Measurements from ENCODE around the gene PDZD2. TPM values are rescaled to one million over a fixed set of nuclear protein-coding genes. Genes with fewer than 3 reads are reported as not detected.

PDZD2 gene
- total RNA-seq, 1 experiment from 2014 or later: 0.37 TPM

- intact Hi-C loops (cut with micrococcal nuclease): no loop called here
- CTCF ChIA-PET: no interaction called here
- ATAC-seq: no peak
These were observed 6.6 kb downstream of the PDZD2 start for GRCh38 chr5:31645420-31646081.

DNA sequence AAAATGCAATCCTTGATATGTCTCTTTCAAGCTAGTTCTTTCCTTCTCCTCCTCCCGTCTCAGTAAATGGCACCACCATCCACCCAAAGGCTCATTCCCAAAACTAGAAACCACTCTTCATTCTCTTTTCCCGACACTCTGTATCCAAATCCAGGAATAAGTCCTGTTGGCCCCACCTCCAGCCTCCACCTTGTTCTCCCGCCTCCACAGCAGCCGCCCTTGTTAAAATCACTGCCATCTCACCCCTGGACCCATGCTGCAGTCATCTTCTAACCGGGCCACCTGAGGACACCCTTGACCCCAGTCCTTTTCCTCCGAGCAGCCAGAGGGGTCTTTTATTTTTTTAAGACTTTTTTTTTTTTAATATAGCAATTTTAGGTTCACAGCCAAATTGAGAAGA lies 9.4 kb downstream of the PDZD2 start:
- Histone ChIP-seq H3K4me1 (ENCODE audit: control insufficient read depth in 1 of 2, insufficient read depth in 2 of 2, low read length in 2 of 2) (no peaks in the 10 kb centered on the region), H3K27me3 (ENCODE audit: insufficient read depth, low read length) (0 out of 2 replicates have a peak, but pooled peaks cover 3% of the 10 kb centered on the region), H4K20me1 (ENCODE audit: insufficient read depth) (no peaks in the 10 kb centered on the region), H3K79me2 (ENCODE audit: insufficient read depth, low read length) (no peaks in the 10 kb centered on the region), H2AFZ (ENCODE audit: low read depth, low read length, poor library complexity, severe bottlenecking) (no peak overlapping the region), H3K9ac (ENCODE audit: low read length) (no peak overlapping the region), H3K4me3 (replicated peaks in 1 of 2; ENCODE audit: low read depth in 1 of 2, low read length in 2 of 2) (no peak overlapping the region), H3K27ac (ENCODE audit: low read depth, low read length) (no peak overlapping the region), H3K4me2 (ENCODE audit: low read length) (no peak overlapping the region), H3K9me2 (ENCODE audit: insufficient read depth) (no peaks in the 10 kb centered on the region), H3K9me3 (ENCODE audit: control insufficient read depth in 1 of 2, insufficient read depth in 1 of 2, low read depth in 1 of 2, low read length in 2 of 2) (no peaks in the 10 kb centered on the region), H3K36me3 (ENCODE audit: control insufficient read depth in 1 of 2, insufficient read depth in 2 of 2, low read length in 2 of 2) (no peaks in the 10 kb centered on the region)
- ChIA-PET POLR2A (no interaction called here), RAD21 (ENCODE audit: low non-redundant PET in 1 of 2, low total read pairs in 2 of 2, uncharacterized antibody in 2 of 2, unreplicated experiment in 2 of 2) (no interaction called here), CTCF (interaction anchor here (1.3 kb wide), 1 partner anchor 9 kb away, joined by 5 read pairs; the partner anchor contains the start of gene PDZD2)
- no TSS peak for BruUV-seq (replicated peaks)
- ATAC-seq: no peak
- intact Hi-C loops (cut with micrococcal nuclease): no loop called here
- no peak for DNase-seq (ENCODE audit: low read depth, low spot score)
- no peak for TF ChIP-seq CEBPB (IDR thresholded peaks at IDR 0.05; ENCODE audit: low read depth)
- TF ChIP-seq EGR1 (IDR thresholded peaks at IDR 0.05; ENCODE audit: low read depth): no peak
- no peak for TF ChIP-seq TCF7L2 (IDR thresholded peaks at IDR 0.05; ENCODE audit: borderline replicate concordance, extremely low read depth, insufficient read depth, insufficient read length)
- no peak for TF ChIP-seq SP1 (IDR thresholded peaks at IDR 0.05; ENCODE audit: low read depth)
- no peak for TF ChIP-seq EZH2phosphoT487 (IDR thresholded peaks at IDR 0.05; ENCODE audit: borderline replicate concordance)
- no peak for TF ChIP-seq CTCF (IDR thresholded peaks at IDR 0.05 in 2 of 3, conservative IDR thresholded peaks at IDR 0.05 in 1 of 3; ENCODE audit: borderline replicate concordance in 1 of 3, insufficient read depth in 1 of 3, low read depth in 2 of 3, low read length in 2 of 3)
- TF ChIP-seq ZNF274 (IDR thresholded peaks at IDR 0.05; ENCODE audit: low read depth, low read length): no peak
- no peak for TF ChIP-seq REST (IDR thresholded peaks at IDR 0.05; ENCODE audit: low read depth)
- TF ChIP-seq SRF (IDR thresholded peaks at IDR 0.05; ENCODE audit: low read depth): no peak
- no peak for TF ChIP-seq EZH2 (IDR thresholded peaks at IDR 0.05)
- no peak for TF ChIP-seq SIN3A (IDR thresholded peaks at IDR 0.05; ENCODE audit: low read depth)
- TF ChIP-seq, protein P1, sequence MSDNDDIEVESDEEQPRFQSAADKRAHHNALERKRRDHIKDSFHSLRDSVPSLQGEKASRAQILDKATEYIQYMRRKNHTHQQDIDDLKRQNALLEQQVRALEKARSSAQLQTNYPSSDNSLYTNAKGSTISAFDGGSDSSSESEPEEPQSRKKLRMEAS (IDR thresholded peaks at IDR 0.05): no peak

More at GRCh38 chr5:31645420-31646081, 6.6 kb downstream of the PDZD2 start:
- Histone ChIP-seq H3K27ac (ENCODE audit: low read depth, low read length) (no peak overlapping the region), H3K9me2 (ENCODE audit: insufficient read depth) (no peaks in the 10 kb centered on the region), H2AFZ (ENCODE audit: low read depth, low read length, poor library complexity, severe bottlenecking) (no peak overlapping the region), H3K9me3 (ENCODE audit: control insufficient read depth in 1 of 2, insufficient read depth in 1 of 2, low read depth in 1 of 2, low read length in 2 of 2) (no peaks in the 10 kb centered on the region), H3K27me3 (ENCODE audit: insufficient read depth, low read length) (0 out of 2 replicates have a peak, but pooled peaks cover 3% of the 10 kb centered on the region), H3K4me2 (ENCODE audit: low read length) (no peak overlapping the region), H3K36me3 (ENCODE audit: control insufficient read depth in 1 of 2, insufficient read depth in 2 of 2, low read length in 2 of 2) (no peaks in the 10 kb centered on the region), H3K79me2 (ENCODE audit: insufficient read depth, low read length) (no peaks in the 10 kb centered on the region), H3K4me1 (ENCODE audit: control insufficient read depth in 1 of 2, insufficient read depth in 2 of 2, low read length in 2 of 2) (no peaks in the 10 kb centered on the region), H3K4me3 (replicated peaks in 1 of 2; ENCODE audit: low read depth in 1 of 2, low read length in 2 of 2) (no peak overlapping the region), H4K20me1 (ENCODE audit: insufficient read depth) (no peaks in the 10 kb centered on the region), H3K9ac (ENCODE audit: low read length) (no peak overlapping the region)
- BruUV-seq (replicated peaks): no TSS peak
- DNase-seq (ENCODE audit: low read depth, low spot score): no peak
- POLR2A ChIA-PET: no interaction called here
- RAD21 ChIA-PET (ENCODE audit: low non-redundant PET in 1 of 2, low total read pairs in 2 of 2, uncharacterized antibody in 2 of 2, unreplicated experiment in 2 of 2): no interaction called here
- TF ChIP-seq, protein P1 (IDR thresholded peaks at IDR 0.05): no peak
- no peak for TF ChIP-seq POLR2A (IDR thresholded peaks at IDR 0.05; ENCODE audit: borderline replicate concordance, extremely low read depth, insufficient read depth, insufficient read length)
- TF ChIP-seq EGR1 (IDR thresholded peaks at IDR 0.05; ENCODE audit: low read depth): no peak
- TF ChIP-seq ZNF274 (IDR thresholded peaks at IDR 0.05; ENCODE audit: low read depth, low read length): no peak
- TF ChIP-seq EZH2phosphoT487 (IDR thresholded peaks at IDR 0.05; ENCODE audit: borderline replicate concordance): no peak
